ENCODE data around the gene ACP7.

Gene ACP7

DNA sequence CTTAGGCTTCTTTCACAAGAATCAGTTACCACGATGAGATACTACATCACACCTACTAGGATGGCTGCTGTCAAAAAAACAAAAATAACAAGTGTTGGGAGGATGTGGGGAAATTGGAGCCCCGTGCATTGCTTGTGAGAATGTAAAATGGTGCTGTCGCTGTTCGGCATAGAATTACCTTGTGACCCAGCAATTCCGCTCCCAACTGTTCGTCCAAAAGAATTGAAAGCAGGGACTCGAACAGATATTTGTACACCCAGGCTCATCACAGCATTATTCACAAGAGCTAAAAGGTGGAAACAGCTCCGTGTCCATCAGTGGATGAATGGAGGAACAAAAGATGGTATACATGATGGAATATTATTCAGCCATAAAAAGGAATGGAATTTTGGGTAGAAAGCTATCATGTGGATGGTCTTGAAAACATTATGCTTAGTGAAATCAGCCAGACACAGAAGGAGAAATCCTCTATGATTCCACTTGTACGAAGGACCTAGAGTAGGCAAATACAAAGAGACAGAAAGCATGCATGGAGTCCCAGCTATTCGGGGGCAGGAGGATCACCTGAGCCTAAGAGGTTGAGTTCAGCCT lies 64.9 kb downstream of the ACP7 start:
- peak overlapping the region; percentile 100 for H3K27ac ChIP-seq
- TF ChIP-seq, protein P1, sequence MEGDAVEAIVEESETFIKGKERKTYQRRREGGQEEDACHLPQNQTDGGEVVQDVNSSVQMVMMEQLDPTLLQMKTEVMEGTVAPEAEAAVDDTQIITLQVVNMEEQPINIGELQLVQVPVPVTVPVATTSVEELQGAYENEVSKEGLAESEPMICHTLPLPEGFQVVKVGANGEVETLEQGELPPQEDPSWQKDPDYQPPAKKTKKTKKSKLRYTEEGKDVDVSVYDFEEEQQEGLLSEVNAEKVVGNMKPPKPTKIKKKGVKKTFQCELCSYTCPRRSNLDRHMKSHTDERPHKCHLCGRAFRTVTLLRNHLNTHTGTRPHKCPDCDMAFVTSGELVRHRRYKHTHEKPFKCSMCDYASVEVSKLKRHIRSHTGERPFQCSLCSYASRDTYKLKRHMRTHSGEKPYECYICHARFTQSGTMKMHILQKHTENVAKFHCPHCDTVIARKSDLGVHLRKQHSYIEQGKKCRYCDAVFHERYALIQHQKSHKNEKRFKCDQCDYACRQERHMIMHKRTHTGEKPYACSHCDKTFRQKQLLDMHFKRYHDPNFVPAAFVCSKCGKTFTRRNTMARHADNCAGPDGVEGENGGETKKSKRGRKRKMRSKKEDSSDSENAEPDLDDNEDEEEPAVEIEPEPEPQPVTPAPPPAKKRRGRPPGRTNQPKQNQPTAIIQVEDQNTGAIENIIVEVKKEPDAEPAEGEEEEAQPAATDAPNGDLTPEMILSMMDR (conservative IDR thresholded peaks at IDR 0.05) = no peak

DNA sequence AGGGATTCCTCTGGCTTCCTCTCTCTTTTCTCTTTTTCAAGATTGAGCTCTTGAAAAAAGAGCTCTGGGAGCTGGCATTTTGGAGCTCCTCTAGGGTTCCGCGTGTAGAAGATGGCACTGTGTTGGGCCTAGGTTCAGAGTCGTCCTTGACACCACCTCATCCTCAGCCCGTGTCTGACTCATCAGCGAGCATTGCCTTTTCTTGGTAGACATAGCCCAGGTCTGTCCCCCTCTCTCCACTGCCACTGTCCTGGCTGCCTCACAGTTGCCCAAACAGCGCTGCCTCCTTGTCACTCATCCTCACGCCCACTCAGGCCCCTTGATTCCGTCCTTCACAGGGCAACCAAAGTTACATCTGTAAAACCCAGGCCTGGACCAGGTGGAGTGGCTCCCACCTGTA lies 66.1 kb downstream of the ACP7 start:
- H3K27ac ChIP-seq = peak overlapping the region; percentile 100
- TF ChIP-seq, protein P1 (conservative IDR thresholded peaks at IDR 0.05) = no peak

DNA sequence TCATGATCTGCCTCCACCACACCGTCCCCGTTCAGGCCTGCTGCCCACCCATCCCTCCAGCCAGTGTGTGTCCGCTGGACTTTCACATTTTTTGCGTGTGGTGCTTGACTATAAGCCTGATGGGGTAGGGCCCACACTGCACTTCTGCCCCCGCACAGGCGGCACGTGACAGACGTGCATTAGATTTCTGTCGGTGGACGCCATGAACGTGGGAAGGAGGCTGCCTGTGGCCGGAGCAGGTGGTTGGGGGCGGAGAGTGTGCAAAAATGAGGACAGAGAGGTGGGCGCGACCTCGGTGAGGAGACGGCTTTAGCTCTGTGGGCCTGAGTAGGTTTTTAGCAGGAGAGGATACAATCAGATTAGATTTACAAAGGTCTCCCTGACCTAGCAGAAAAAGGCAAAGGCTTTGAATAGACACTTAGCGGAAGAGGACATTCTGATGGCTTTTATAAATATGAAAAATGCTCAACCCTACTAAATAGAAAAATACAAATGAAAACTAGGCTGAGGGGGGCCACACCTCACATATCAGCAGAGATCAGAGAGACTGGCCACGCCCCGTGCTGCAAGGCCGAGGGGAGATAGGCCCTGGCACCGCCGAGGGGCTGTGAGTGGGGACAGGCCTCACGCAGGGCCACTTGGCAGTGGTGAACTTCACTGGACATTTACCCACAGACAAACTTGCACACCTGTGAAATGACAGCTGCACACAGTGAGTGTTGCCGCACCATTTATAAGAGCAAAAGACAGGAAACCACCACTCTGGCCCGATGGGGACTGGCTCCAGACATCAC lies 66.8 kb downstream of the ACP7 start:
- TF ChIP-seq, protein P1 (conservative IDR thresholded peaks at IDR 0.05) = no peak
- peak overlapping the region; percentile 100 for H3K27ac ChIP-seq

DNA sequence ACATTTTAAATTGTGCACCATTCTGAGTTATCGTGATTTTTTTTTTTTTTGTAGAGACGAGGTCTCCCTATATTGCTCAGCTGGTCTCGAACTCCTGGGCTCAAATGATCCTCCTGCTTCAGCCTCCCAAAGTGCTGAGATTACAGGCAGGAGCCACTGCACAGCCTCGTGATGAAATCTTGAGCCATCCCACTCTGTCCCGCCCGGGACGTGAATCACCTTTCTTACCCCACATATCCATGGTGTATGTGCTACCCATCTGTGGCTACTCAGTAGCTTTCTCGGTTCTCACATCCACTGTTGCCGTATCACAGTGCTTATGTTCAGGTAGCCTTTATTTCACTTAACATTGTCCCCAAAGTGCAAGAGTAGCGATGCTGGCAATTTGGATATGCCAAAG lies 67.9 kb downstream of the ACP7 start:
- 0 out of 2 replicates have a peak overlapping the region, but pooled peaks have one; percentile 100 for H3K27ac ChIP-seq
- TF ChIP-seq, protein P1 (conservative IDR thresholded peaks at IDR 0.05) = no peak

DNA sequence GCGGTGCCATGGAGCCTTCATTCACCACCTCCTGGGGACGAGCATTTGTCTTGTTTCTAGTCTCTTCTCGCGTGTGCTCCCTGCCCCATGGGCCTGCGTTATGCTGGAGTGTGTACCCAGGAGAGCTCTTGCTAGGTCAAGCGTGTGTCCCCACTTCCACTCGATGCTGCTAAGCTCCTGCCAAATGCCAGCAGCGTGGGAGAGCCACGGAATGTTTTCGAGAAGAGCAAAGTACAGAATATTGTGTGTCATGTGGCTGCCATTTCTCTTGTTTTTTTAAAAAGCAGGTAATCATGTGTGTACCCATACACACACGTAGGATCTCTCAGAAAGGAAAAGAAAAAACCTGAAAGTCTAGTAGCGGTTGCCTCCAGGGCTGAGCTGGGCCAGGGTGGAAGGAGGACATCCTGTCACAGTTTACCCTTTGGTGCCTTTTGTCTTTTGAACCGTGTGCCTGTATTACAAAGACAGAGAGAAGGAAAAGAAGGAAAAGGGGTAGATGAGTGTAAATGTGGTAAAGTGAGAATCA lies 70.0 kb downstream of the ACP7 start:
- TF ChIP-seq, protein P1 (conservative IDR thresholded peaks at IDR 0.05) = no peak
- peak overlapping the region; percentile 97 for H3K27ac ChIP-seq

DNA sequence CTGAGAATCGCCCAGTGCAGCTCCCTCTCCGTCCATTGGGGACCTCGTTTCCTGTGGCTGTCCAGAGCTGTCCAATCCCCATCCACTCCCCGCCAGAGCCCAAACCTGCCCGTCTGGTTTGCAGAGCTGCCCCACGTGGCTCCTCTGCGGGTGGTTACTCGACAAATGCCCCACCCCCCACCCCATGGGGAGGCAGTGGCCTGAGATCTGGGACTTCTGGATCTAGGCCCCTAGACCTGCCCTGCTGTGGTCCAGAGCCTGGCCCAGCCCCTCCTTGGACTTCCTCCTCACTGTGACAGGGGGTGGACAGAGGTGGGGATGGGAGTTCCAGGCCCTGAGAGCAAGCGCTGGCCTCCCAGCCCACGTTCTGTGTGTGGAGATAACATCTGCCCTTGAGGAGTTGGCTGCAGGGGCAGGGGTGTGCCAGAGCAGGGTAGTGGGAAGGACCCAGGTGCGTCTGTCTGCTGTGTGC lies 70.5 kb downstream of the ACP7 start:
- peak overlapping the region; percentile 97 for H3K27ac ChIP-seq
- TF ChIP-seq, protein P1 (conservative IDR thresholded peaks at IDR 0.05) = peak; percentile 41

DNA sequence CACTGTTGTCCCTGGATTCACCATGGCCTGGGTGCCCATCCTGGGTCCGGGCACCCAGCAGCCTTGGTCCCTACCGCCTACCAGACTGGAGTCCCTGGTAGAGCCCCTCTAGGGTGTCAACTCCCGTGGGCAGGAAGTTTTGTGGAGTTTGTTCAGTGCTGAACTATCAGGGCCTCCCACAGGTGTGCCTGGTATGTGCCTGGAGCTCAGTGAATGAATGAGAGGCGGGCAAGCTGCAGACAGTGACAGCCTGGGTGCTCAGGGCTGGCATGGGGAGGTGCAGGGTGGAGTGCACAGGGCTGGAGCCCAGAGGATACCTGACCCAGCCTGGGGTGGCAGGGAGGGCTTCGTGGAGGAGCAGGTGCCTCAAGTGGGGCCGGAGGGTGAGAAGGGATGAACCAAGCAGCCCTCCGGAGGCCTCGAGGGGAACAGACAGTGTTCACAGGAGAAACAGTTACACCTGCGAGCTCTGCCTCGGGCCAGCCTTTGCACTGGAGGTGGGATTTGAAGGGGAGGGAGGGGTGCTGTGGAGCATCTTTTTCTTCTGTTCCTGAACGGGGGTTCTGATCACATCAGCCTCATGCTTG lies 71.0 kb downstream of the ACP7 start:
- H3K27ac ChIP-seq = peak overlapping the region; percentile 97
- TF ChIP-seq, protein P1 (conservative IDR thresholded peaks at IDR 0.05) = no peak
